Activated CD8-positive, alpha-beta memory T cell treated with anti-CD3 and anti-CD28 coated beads for 48 hours (primary cell): Measurements from ENCODE around the gene ARRDC3.
"Not testable (repeated sequence)": the region's sequence is repeated elsewhere in the genome, so short reads cannot be mapped to it uniquely, and the experiment has no call there.

Source experiments
- DNase-seq, 3 experiments: peaks; one replicate each; pipeline ENCODE4 v3.0.0-alpha.2; 2020; ENCODE audit warnings: low read depth in 2 of 3, low spot score in 2 of 3

The ARRDC3 gene

GRCh38 chr5:91383027-91383955 lies at the start of gene ARRDC3:
Gene ARRDC3 (minus strand): TSS chr5:91383317. CDS start chr5:91383092, 225 bp downstream.
- DNase-seq = peak; percentile 91 to 93 (median 91)

- DNase-seq = no peak
Observed at GRCh38 chr5:91430949-91431348, 47.8 kb upstream of the ARRDC3 start.

- no peak for DNase-seq
Observed at GRCh38 chr5:91424638-91425436, 41.7 kb upstream of the ARRDC3 start.

- no peak for DNase-seq
Observed at GRCh38 chr5:91423871-91424270, 40.8 kb upstream of the ARRDC3 start.

- no peak for DNase-seq
Observed at GRCh38 chr5:91420879-91421278, 37.8 kb upstream of the ARRDC3 start.

- peak; percentile 30 to 53 (median 30) for DNase-seq
Observed at GRCh38 chr5:91419571-91420537, 36.7 kb upstream of the ARRDC3 start.

- DNase-seq = no peak
Observed at GRCh38 chr5:91419136-91419535, 36.0 kb upstream of the ARRDC3 start.

GRCh38 chr5:91418158-91418557 lies 35.0 kb upstream of the ARRDC3 start:
- no peak for DNase-seq

GRCh38 chr5:91417219-91417618 lies 34.1 kb upstream of the ARRDC3 start:
- no peak for DNase-seq

- no peak for DNase-seq
Observed at GRCh38 chr5:91416491-91416890, 33.4 kb upstream of the ARRDC3 start.

- DNase-seq = no peak
Observed at GRCh38 chr5:91409304-91409703, 26.2 kb upstream of the ARRDC3 start.

GRCh38 chr5:91408710-91409109 lies 25.6 kb upstream of the ARRDC3 start:
- DNase-seq = no peak

GRCh38 chr5:91407204-91407603 lies 24.1 kb upstream of the ARRDC3 start:
- DNase-seq = no peak

- no peak for DNase-seq
Observed at GRCh38 chr5:91403438-91403837, 20.3 kb upstream of the ARRDC3 start.

- no peak for DNase-seq
Observed at GRCh38 chr5:91401175-91401574, 18.1 kb upstream of the ARRDC3 start.

- no peak for DNase-seq
Observed at GRCh38 chr5:91397791-91398190, 14.7 kb upstream of the ARRDC3 start.

- DNase-seq = no peak
Observed at GRCh38 chr5:91390268-91390667, 7.2 kb upstream of the ARRDC3 start.

GRCh38 chr5:91389555-91389954 lies 6.4 kb upstream of the ARRDC3 start:
- not testable (repeated sequence) for DNase-seq

- no peak for DNase-seq
Observed at GRCh38 chr5:91388362-91388761, 5.2 kb upstream of the ARRDC3 start.

- DNase-seq = no peak
Observed at GRCh38 chr5:91386120-91386519, 3.0 kb upstream of the ARRDC3 start.

- not testable (repeated sequence) for DNase-seq
Observed at GRCh38 chr5:91385596-91385995, 2.5 kb upstream of the ARRDC3 start.
